H1 (cell line): ENCODE results near the gene E2F1. TPM values are rescaled to one million over a fixed set of nuclear protein-coding genes. Genes with fewer than 3 reads are reported as not detected.

Experiments
- CTCF ChIA-PET: fragments of 300-600 bp; sonication (Branson Sonifier 250); formaldehyde crosslinking; loops from one replicate; lab custom pipeline; 2021; ENCODE audit not compliant: partially characterized antibody; lab: Charles Lee
- POLR2A ChIA-PET: fragments of 300-600 bp; sonication (Branson Sonifier 250); formaldehyde crosslinking; loops from one replicate; lab custom pipeline; 2021; ENCODE audit warnings: inconsistent platforms; ENCODE audit not compliant: partially characterized antibody; lab: Charles Lee
- DNase-seq, 2 experiments: peaks; one replicate each; pipeline versions ENCODE4 v3.0.0 to v3.0.0-alpha.2; 2010 to 2022; ENCODE audit warnings: low spot score in 2 of 2, low read depth in 1 of 2, mixed read lengths in 1 of 2
- FAIRE-seq: peaks from 2 replicates; lab custom pipeline; 2011; peaks lifted over from hg19 to GRCh38; lab: Jason Lieb, UNC
- H2AFZ ChIP-seq: 2 replicates; pipeline ENCODE4 v1.8.1; 2012; ENCODE audit warnings: low read length, inconsistent platforms
- H2AK5ac ChIP-seq: 2 replicates; pipeline ENCODE4 v1.6.1; 2013; ENCODE audit warnings: low read depth, low read length
- H2BK120ac ChIP-seq: replicated peaks from 2 replicates; pipeline ENCODE3; 2013; ENCODE audit warnings: low read depth, low read length, inconsistent platforms
- H2BK12ac ChIP-seq: 2 replicates; pipeline ENCODE4 v1.6.1; 2013; ENCODE audit warnings: low read depth, low read length
- H2BK15ac ChIP-seq: 2 replicates; pipeline ENCODE4 v1.6.1; 2013; ENCODE audit warnings: low read length
- H2BK20ac ChIP-seq: 2 replicates; pipeline ENCODE4 v1.6.1; 2013; ENCODE audit warnings: low read length
- H2BK5ac ChIP-seq: 2 replicates; pipeline ENCODE4 v1.6.1; 2013; ENCODE audit warnings: low read depth, low read length
- H3K14ac ChIP-seq: 2 replicates; pipeline ENCODE4 v1.6.1; 2013; ENCODE audit warnings: inconsistent platforms; ENCODE audit not compliant: insufficient read length
- H3K18ac ChIP-seq: 2 replicates; pipeline ENCODE4 v1.6.1; 2013; ENCODE audit warnings: low read length; ENCODE audit errors: extremely low read depth
- H3K23ac ChIP-seq: 2 replicates; pipeline ENCODE4 v1.6.1; 2013; ENCODE audit warnings: inconsistent platforms; ENCODE audit not compliant: insufficient read length
- H3K23me2 ChIP-seq: 2 replicates; pipeline ENCODE4 v1.6.1; 2013; ENCODE audit warnings: low read depth, low read length
- H3K27ac ChIP-seq: 2 replicates; pipeline ENCODE4 v1.6.1; 2011; ENCODE audit warnings: low read depth, low read length, inconsistent platforms
- H3K27me3 ChIP-seq, 4 experiments: replicated peaks in 1 of 4; 1 replicate in 1 of 4; 2 replicates in 3 of 4; pipeline versions ENCODE4 v1.6.1 to v1.8.1; 2011 to 2013; ENCODE audit warnings: low read length in 3 of 4, mild to moderate bottlenecking in 3 of 4, inconsistent platforms in 2 of 4, mixed read lengths in 2 of 4, moderate library complexity in 1 of 4; ENCODE audit not compliant: control insufficient read depth in 3 of 4, insufficient read depth in 3 of 4; ENCODE audit errors: extremely low read depth in 1 of 4
- H3K36me3 ChIP-seq, 4 experiments: 2 replicates each; pipeline versions ENCODE4 v1.6.1 to v1.8.1; 2011 to 2013; ENCODE audit warnings: mild to moderate bottlenecking in 4 of 4, low read length in 3 of 4, moderate library complexity in 2 of 4, control low read depth in 1 of 4, inconsistent platforms in 1 of 4; ENCODE audit not compliant: insufficient read depth in 4 of 4, control insufficient read depth in 2 of 4
- H3K4ac ChIP-seq: replicated peaks from 2 replicates; pipeline ENCODE3; 2013; ENCODE audit warnings: low read length, low read depth, mixed read lengths, inconsistent platforms; ENCODE audit not compliant: insufficient read length
- H3K4me1 ChIP-seq, 4 experiments: replicated peaks in 1 of 4; 1 replicate in 1 of 4; 2 replicates in 3 of 4; pipeline versions ENCODE4 v1.6.1 to v1.8.1; 2011 to 2013; ENCODE audit warnings: low read length in 3 of 4, inconsistent platforms in 2 of 4, mixed read lengths in 1 of 4; ENCODE audit not compliant: insufficient read depth in 4 of 4, control insufficient read depth in 3 of 4
- H3K4me2 ChIP-seq, 2 experiments: 2 replicates each; pipeline versions ENCODE4 v1.6.1 to v1.8.1; 2011 to 2013; ENCODE audit warnings: low read depth in 2 of 2, low read length in 2 of 2, control low read depth in 1 of 2, inconsistent platforms in 1 of 2, mild to moderate bottlenecking in 1 of 2; ENCODE audit not compliant: insufficient read depth in 1 of 2
- H3K4me3 ChIP-seq, 4 experiments: fragments of 200-600, 300-600 bp in 1 of 4; sonication (generic), shearing (Covaris generic), sonication (Bioruptor Twin) in 1 of 4; 2 replicates each; pipeline versions ENCODE4 v1.5.1 to v1.8.1; 2011 to 2016; ENCODE audit warnings: low read length in 4 of 4, low read depth in 3 of 4, control low read depth in 2 of 4, inconsistent platforms in 2 of 4, mild to moderate bottlenecking in 2 of 4, mixed read lengths in 1 of 4, moderate library complexity in 1 of 4; ENCODE audit not compliant: insufficient read depth in 2 of 4; ENCODE audit errors: extremely low read depth in 1 of 4
- H3K56ac ChIP-seq: replicated peaks from 2 replicates; pipeline ENCODE3; 2013; ENCODE audit warnings: low read depth, mild to moderate bottlenecking, mixed read lengths, low read length, inconsistent platforms; ENCODE audit not compliant: insufficient read length
- H3K79me1 ChIP-seq: 2 replicates; pipeline ENCODE4 v1.6.1; 2013; ENCODE audit warnings: low read depth, low read length, control low read depth
- H3K79me2 ChIP-seq, 2 experiments: 2 replicates each; pipeline versions ENCODE4 v1.6.1 to v1.8.1; 2012 to 2013; ENCODE audit warnings: low read length in 2 of 2, mild to moderate bottlenecking in 2 of 2, inconsistent platforms in 1 of 2; ENCODE audit not compliant: insufficient read depth in 2 of 2, control insufficient read depth in 1 of 2
- H3K9ac ChIP-seq, 4 experiments: replicated peaks in 1 of 4; 1 replicate in 1 of 4; 2 replicates in 3 of 4; pipeline versions ENCODE4 v1.6.1 to v1.8.1; 2011 to 2013; ENCODE audit warnings: low read depth in 3 of 4, low read length in 3 of 4, control low read depth in 2 of 4, mild to moderate bottlenecking in 2 of 4, moderate library complexity in 2 of 4, inconsistent platforms in 1 of 4; ENCODE audit errors: extremely low read depth in 1 of 4
- H3K9me3 ChIP-seq, 2 experiments: 2 replicates each; pipeline versions ENCODE4 v1.6.1 to v1.8.1; 2012 to 2013; ENCODE audit warnings: mild to moderate bottlenecking in 2 of 2, moderate library complexity in 2 of 2, control low read depth in 1 of 2, inconsistent platforms in 1 of 2, low read depth in 1 of 2, low read length in 1 of 2, mixed read lengths in 1 of 2; ENCODE audit not compliant: insufficient read depth in 2 of 2
- H4K20me1 ChIP-seq, 2 experiments: replicated peaks in 1 of 2; 2 replicates each; pipeline versions ENCODE3 to v1.8.1; 2011 to 2013; ENCODE audit warnings: inconsistent platforms in 2 of 2, low read length in 2 of 2, mild to moderate bottlenecking in 1 of 2; ENCODE audit not compliant: insufficient read depth in 2 of 2, control insufficient read depth in 1 of 2
- H4K5ac ChIP-seq: 2 replicates; pipeline ENCODE4 v1.6.1; 2013; ENCODE audit warnings: low read length, low read depth, mixed read lengths, inconsistent platforms; ENCODE audit not compliant: insufficient read length
- H4K8ac ChIP-seq: 2 replicates; pipeline ENCODE4 v1.8.0; 2013; ENCODE audit warnings: mild to moderate bottlenecking, moderate library complexity, low read length, inconsistent platforms; ENCODE audit not compliant: insufficient read depth; ENCODE audit errors: extremely low read depth
- H4K91ac ChIP-seq: replicated peaks from 2 replicates; pipeline ENCODE3; 2013; ENCODE audit warnings: low read length, mixed read lengths, inconsistent platforms; ENCODE audit not compliant: insufficient read length
- ASH2L ChIP-seq: fragments of 200-600, 300-600 bp; sonication (generic); IDR thresholded peaks from one replicate; pipeline ENCODE4 v1.7.1; 2017; ENCODE audit warnings: low read length
- ATF2 ChIP-seq: IDR thresholded peaks from 2 replicates; pipeline ENCODE4 v1.6.1; 2012; ENCODE audit warnings: low read length, inconsistent platforms
- CREB1 ChIP-seq: IDR thresholded peaks from 2 replicates; pipeline ENCODE4 v1.6.1; 2012; ENCODE audit warnings: inconsistent platforms
- HDAC6 ChIP-seq: IDR thresholded peaks from one replicate; pipeline ENCODE4 v1.7.1; 2012; ENCODE audit warnings: low read depth, mild to moderate bottlenecking, inconsistent platforms, low read length, moderate library complexity
- JUND ChIP-seq: IDR thresholded peaks from 2 replicates; pipeline ENCODE4 v1.6.1; 2011; ENCODE audit warnings: mild to moderate bottlenecking, improper control_type of control experiment, low read length
- PHF8 ChIP-seq: fragments of 200-600 bp; sonication (generic); conservative IDR thresholded peaks from 2 replicates; pipeline ENCODE4 v1.7.1; 2012; ENCODE audit warnings: low read depth, mild to moderate bottlenecking, inconsistent platforms, low read length, moderate library complexity
- POLR2AphosphoS5 ChIP-seq: IDR thresholded peaks from 2 replicates; pipeline ENCODE4 v1.6.1; 2011; ENCODE audit warnings: low read depth, low read length
- RAD21 ChIP-seq, 2 experiments: IDR thresholded peaks in 1 of 2; conservative IDR thresholded peaks in 1 of 2; 2 replicates each; pipeline ENCODE4 v1.6.1; 2011; ENCODE audit warnings: low read depth in 2 of 2, low read length in 2 of 2, improper control_type of control experiment in 1 of 2, inconsistent platforms in 1 of 2, mild to moderate bottlenecking in 1 of 2, moderate library complexity in 1 of 2
- RFX5 ChIP-seq: IDR thresholded peaks from 2 replicates; pipeline ENCODE4 v1.6.1; 2011; ENCODE audit warnings: low read depth, low read length, improper control_type of control experiment, borderline replicate concordance
- SP4 ChIP-seq: IDR thresholded peaks from 2 replicates; pipeline ENCODE4 v1.6.1; 2012; ENCODE audit warnings: low read length, inconsistent platforms
- SRF ChIP-seq: IDR thresholded peaks from 2 replicates; pipeline ENCODE4 v1.6.1; 2011; ENCODE audit warnings: mild to moderate bottlenecking, low read depth, low read length, moderate library complexity
- TAF7 ChIP-seq: optimal IDR thresholded peaks from 2 replicates; pipeline ENCODE3; 2011; ENCODE audit warnings: low read depth, mild to moderate bottlenecking, inconsistent platforms, low read length, moderate library complexity, borderline replicate concordance
- WGBS, 2 experiments: shearing (Covaris generic) in 1 of 2; methylation state at CpG; one replicate each; pipeline versions ENCODE4 v1.1.6 to v1.1.7; 2013 to 2015; ENCODE audit warnings: low lambda C conversion rate in 2 of 2, mixed read lengths in 2 of 2, inconsistent platforms in 1 of 2, low coverage in 1 of 2, missing lambda C conversion rate in 1 of 2; ENCODE audit not compliant: insufficient replicate concordance in 2 of 2, insufficient coverage in 1 of 2, insufficient read length in 1 of 2; ENCODE audit errors: extremely low coverage in 1 of 2, missing lambda C conversion rate in 1 of 2; 5-methylcytosine and 5-hydroxymethylcytosine counted together
- polyA plus RNA-seq, 7 experiments: library from polyadenylated mRNA; depleted of rRNA in 3 of 7; stranded (reverse) in 5 of 7; unstranded in 2 of 7; fragments of >200 nt in 5 of 7; fragments of 200-250 nt in 2 of 7; gene quantifications; 1 replicate in 5 of 7; 2 replicates in 1 of 7; 4 replicates in 1 of 7; pipeline versions ENCODE4 v1.2.1 to v1.2.3, GENCODE V29; 2011 to 2013; ENCODE audit warnings: missing spikeins in 2 of 7, mixed read lengths in 2 of 7
- total RNA-seq: library from RNA; stranded (reverse); fragmentation: NEBNext Ultra II Directional; extraction: Animal tissue kit (Norgen Biotek cat#: 25700); gene quantifications from 2 replicates; pipeline ENCODE4 v1.2.1, GENCODE V29; 2021

The E2F1 gene
- total and polyA plus RNA-seq, 2 of the 8 experiments (the other 6 are each of a cell fraction or from before 2014, with no cell fraction given) = 33.4 to 35.8 TPM

- CTCF ChIA-PET = interaction anchor here (0.6 to 1.3 kb wide), 3 partner anchors 30 to 1371 kb away, joined by 3 to 5 read pairs (median 5); no protein-coding TSS in a partner anchor
- Histone ChIP-seq H2BK15ac (no peak overlapping the region), H3K27ac (no peak overlapping the region), H3K9me3 (no peaks in the 10 kb centered on the region), H2BK20ac (no peak overlapping the region), H3K9ac (no peak overlapping the region), H3K79me2 (no peaks in the 10 kb centered on the region), H3K14ac (no peak overlapping the region), H3K79me1 (no peaks in the 10 kb centered on the region), H4K91ac (no peak overlapping the region), H4K8ac (no peak overlapping the region), H3K4me3 (no peak overlapping the region), H2BK12ac (no peak overlapping the region), H4K20me1 (no peaks in the 10 kb centered on the region), H2AFZ (no peak overlapping the region), H2BK120ac (no peak overlapping the region), H3K4ac (no peak overlapping the region), H3K23ac (no peak overlapping the region), H3K18ac (no peak overlapping the region), H2BK5ac (no peak overlapping the region), H3K27me3 (no peaks in the 10 kb centered on the region), H3K4me2 (no peak overlapping the region), H3K23me2 (peaks cover 5% of the 10 kb centered on the region), H3K56ac (no peak overlapping the region), H3K36me3 (no peaks in the 10 kb centered on the region), H3K4me1 (no peaks in the 10 kb centered on the region; a peak in 1 of 7 replicates), H2AK5ac (no peak overlapping the region), H4K5ac (no peak overlapping the region)
- DNase-seq (no peak), FAIRE-seq (no peak)
- WGBS, 2 experiments = 95% methylated on average over 14 of the region's 14 CpGs; no CpG with 5 or more reads in 1 of the 2 experiments
- POLR2A ChIA-PET = no interaction called here
- no peak for TF ChIP-seq POLR2AphosphoS5
- TF ChIP-seq ASH2L = no peak
- TF ChIP-seq SP4 = no peak
- no peak for TF ChIP-seq CREB1
- no peak for TF ChIP-seq JUND
- TF ChIP-seq ATF2 = no peak
- no peak for TF ChIP-seq HDAC6
- no peak for TF ChIP-seq RAD21 (IDR thresholded peaks at IDR 0.05 in 1 of 2, conservative IDR thresholded peaks at IDR 0.05 in 1 of 2; ENCODE audit: low read depth in 2 of 2, low read length in 2 of 2)
- no peak for TF ChIP-seq SRF
- no peak for TF ChIP-seq PHF8
- TF ChIP-seq RFX5 = no peak
- TF ChIP-seq TAF7 = no peak
Measured at GRCh38 chr20:33724439-33725094, 38.4 kb upstream of the E2F1 start.
